PC-3 (cell line): ENCODE measurements around the gene C1QTNF12.

Experiments used
- CTCF ChIP-seq: fragments of 300-600 bp; sonication (generic); conservative IDR thresholded peaks from 2 replicates; pipeline ENCODE4 v1.5.1; 2017; ENCODE audit warnings: antibody characterized with exemption, low read depth, mild to moderate bottlenecking, low read length
- EZH2 ChIP-seq: fragments of 300-600 bp; sonication (generic); IDR thresholded peaks from one replicate; pipeline ENCODE4 v1.6.1; 2017; ENCODE audit warnings: antibody characterized with exemption, mild to moderate bottlenecking, low read length; ENCODE audit not compliant: unreplicated experiment

- TF ChIP-seq CTCF: no peak
- no peak for TF ChIP-seq EZH2
Measured at GRCh38 chr1:1237874-1238701, 8.4 kb downstream of the C1QTNF12 start.
